HG02852 (cell line): ENCODE measurements around the gene PPP1R18.

ENCODE experiments used
- ATAC-seq: cut with Tn5 transposase; IDR thresholded peaks from one replicate; pipeline ENCODE4 v1.9.1; 2021; ENCODE audit warnings: mild to moderate bottlenecking, moderate library complexity; ENCODE audit not compliant: unreplicated experiment

The PPP1R18 gene

DNA sequence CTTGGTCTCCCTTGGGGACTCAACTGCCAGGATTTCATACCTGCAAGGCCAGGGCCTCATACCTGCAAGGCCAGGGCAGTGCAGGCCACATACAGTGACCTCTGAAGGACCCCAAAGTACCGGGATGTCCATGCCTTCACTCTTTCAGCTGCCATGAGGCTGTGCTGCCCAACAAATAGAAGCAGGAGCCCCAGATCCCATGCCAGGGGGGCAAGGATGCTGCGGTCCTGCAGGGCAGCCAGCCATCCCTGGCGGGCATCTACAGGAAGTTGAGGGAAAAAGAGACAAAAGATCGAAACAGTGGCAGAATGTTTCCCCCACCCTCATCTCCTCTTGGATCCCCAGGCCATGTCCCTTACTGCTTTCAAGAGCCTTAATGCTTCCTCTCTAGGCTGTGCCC lies 3.5 kb upstream of the PPP1R18 start:
- no peak for ATAC-seq

DNA sequence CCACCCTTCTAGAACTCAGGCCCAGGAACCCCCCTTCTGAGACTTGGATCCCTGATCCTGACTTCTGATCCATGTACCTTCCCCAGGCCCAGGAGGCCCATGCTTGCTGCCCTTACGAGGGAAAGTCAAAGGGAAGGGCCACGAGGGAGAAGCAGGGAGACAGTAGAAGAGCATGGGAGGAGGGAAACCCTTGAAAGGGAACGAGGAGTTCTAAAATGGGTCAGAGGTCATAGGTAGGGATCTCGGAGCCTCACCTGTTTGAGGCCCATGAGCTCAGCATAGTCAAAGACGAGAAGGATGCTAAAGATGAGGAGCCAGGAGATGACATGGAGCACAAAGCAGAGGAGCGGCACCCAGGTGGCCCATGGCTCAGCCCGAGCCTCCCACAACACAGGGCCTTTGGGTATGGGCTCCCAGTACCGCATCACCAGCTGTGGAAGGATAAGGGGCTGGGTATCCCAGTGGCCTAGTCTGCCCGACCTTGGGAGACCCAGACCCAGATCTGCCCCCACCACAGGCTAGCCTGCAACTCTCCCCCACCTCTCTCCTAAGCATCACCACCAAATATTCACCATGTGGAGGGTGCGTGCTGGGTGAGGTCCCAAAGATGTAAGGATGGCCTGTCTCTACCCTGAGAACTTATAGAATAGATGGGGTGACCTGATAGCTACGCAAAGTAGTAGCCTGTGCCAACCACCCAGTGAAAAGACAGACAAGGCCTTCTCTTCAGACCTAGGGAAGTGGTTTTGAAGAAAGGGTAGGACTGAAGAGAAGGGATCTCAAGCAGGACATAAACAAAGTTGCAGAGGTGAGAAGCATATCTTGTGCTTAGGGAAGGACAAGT lies 2.8 kb upstream of the PPP1R18 start:
- ATAC-seq, result no peak

DNA sequence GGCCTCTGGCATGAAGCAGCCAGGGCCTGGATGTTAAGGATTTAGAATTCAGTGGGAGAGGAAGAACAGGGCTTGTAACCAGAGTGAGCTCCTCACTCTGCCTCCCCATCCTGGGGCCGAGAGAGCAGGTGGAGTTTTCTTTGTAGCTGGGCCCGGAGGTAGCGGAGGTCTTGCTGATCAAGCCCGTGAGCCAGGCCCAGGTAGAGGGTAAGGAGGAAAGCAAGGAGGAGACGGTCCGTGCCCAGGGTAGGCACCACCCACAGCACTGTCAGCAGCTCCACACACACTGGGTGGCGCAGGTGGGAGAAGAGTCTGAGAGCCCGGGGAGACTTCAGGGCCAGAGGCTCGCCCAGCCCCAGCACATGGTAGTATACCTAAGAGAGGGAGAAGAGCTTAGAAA lies 2.1 kb upstream of the PPP1R18 start:
- no peak for ATAC-seq

DNA sequence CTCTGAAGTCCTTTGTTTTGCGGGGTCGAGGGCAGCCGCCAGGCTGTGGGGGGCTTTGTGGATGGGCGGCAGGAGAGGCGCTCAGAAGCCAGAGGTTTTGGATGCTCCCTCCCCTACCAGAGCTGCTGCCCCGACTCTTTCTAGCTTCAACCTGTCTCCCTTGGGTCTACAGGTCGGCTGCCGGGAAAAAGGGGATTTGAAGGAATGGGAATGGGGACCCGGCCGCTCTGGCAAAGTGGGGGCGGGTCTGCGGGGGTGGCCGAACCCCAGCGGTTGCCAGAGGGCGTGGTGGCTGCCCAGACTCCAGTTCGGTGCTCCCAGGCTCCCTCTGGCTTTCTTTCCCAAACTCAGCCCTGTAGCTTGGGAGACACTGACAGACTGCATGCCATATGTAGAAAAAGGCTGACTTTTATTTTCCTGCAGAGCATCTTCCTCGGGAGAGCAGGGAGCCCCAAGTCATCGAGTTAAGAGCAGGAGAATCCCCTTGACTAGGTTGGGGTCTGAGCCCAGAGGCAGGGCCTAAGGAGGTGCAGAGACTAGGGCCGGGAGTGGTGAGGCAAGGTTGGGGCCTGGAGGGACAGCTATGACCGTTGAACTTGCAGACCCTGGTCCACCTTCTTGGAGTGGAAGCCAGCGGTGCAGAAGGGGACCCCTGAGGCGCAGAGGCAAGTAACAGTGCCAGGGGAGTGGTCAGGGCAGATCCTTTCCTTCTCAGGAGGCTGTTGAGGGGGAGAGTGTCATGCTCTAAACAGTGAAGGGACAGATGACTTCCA lies 1.4 kb upstream of the PPP1R18 start:
- no peak for ATAC-seq

DNA sequence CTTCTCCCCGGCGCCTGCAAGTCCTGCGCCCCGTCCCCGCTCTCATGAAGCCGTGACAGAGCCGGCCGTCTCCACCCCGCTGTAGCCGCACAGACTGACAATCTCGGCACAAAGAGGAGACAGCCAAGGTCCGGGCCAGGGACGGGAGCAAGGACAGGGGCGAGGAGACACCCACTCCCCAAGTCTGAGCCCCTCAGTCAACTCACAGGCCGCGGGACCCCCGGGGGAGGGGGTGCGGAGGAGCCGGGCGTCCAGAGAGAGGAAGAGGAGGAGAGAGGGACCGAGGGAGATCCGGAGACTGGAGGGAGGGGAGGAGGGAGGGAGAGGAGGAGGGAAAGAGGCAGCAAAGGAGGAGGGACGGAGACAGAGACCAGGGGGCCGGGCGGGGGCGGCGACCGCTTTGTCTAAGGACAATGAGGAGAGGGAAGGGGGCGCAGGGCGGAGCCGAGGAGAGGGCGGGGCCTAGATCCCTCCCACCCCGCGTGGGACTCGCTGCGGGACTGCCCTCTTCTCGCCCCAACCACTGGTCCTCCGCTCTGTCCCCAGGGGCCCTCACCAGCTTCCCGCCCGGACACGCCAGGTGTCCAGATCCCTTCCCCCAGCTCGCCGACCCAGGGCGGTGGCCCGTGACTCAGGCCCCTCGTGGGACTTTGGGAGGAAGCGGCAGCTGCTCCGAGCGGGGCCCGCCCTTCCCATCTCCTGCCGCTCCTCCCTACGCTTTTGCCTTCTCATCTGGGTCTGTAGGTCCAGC lies 638 bp upstream of the PPP1R18 start:
- ATAC-seq, result peak; percentile 40

DNA sequence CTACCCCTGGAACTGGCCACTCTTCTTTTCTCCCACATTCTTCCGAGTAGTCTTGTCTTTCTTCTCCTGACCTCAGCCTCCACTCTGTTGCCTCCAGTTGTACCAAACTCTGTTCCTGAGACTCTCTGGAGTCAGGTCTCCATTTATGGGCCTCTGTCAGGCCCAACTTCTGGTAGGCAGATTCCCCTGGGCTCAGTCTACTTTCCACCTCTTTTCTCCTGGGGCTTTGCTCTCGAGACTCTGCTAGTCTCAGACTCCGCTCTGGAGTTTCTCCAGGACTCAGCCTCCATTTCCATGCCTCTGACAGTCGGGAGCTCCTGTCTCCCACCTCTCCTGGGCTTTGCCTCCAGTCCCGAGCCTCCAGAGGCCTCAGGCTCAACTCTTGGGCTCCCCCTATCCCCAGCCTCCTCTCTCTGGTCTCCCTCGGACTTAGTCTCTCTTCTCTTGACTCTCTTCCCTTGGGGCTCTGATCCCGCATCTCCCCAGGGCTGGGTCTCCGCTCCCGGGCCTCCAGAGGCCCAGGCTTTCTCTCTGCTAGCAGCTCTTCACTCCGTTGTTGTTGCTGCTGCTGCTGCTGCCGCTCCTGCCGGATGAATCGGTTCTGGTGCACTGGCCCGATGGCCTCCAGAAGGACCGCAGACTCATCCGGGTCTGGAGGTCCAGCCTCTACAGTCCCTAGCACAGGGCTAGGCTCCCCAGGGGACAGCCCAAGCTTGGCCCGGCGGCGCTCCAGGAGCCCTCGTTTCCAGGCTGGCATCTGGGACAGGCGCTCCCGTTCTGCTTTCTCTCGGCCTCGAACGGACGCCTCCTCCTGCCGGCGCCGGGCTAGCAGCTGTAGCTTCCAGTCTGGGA lies 1.1 kb downstream of the PPP1R18 start:
- ATAC-seq, result no peak

DNA sequence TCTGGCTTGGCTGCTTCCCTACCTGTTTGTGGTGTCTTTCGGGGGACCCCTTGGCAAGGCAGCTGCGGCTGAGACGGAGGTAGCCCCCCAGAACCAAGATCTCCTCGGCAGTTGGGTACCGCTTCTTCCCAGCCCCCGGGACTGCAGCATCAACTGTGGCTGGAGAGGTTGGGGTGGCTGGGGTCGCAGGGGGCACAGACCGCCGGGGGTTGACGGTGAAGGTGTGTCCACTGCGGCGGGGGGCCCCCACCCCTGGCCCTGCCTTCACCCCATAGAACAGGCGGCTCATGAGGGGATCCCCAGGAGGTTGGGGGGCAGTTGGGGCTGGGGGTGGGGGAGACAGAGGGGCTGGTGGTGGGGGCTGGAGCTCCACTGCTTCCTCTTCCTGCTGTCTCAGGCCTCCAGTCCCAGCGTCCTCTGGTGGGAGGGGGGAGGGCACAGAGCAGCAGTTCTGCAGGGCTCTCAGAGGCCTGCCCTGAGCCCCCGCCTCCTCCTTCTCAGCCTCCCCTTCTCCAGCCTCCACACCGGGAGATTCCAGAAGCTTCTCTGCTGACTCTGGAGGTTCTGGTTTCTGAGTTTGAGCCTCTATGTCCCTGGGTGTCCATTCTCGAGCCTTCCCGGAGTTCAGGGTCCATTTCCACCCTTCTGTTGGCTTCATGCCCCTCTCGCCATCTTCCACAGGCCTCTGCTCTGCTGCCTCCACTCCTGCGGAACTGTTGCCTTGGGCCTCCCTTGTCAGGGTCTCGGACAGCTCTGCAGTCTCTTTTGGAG lies 1.9 kb downstream of the PPP1R18 start:
- no peak for ATAC-seq

DNA sequence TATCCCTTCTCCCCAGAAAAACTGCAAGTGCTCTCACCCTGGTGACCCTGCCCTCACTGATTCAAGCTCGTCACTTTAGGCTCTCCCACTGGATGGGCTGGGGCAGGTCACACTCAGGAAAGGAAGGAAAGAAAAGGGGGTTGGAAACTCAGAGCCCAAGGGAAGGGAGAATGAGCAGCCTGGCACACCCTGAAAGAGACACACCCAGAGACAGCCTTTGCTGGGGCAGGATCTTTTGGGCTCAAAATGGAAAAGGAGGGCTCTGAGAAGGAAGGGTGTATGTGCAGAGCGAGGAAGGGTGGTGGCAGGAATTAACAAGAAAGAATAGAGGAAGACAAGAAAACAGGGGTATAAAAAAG lies 2.5 kb downstream of the PPP1R18 start:
- ATAC-seq, result no peak

DNA sequence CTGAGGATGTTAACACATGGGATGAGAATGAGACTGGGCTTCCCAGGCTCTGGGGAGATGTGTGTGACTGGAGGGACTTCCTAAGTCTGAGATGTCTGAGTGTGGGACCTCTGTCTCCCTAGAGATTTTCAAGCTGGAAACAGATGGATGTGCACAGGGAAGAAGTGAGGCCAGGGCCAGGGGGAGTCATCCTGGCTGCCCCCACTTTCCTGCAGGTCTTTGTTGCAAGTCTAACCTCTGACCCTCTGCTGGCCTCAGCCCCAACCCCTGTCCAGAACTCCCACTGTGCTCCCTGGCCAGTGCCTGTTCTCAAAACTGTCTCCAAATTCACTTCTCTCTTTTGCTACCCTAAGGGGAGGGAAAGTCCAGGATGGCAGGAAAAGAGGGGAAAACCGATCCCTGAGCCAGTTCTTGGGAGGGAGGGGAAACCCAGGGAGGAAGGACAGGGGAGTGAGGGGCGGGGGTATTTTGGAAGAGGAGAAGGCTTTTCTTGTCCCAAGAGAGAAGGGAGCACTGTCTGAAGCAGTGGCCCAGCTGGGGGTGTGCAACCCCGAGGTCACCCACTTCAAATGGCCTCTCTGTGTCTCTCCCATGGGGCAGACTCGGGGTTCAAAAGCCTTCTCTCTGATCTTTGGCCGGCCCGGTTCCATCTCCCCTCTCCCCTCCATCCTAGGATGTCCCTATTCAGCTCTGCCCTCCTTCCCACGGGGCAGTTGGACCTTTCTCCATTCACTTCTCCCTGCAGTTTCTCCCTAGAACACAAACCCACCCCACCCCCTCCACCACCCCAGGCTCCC lies 3.1 kb downstream of the PPP1R18 start:
- ATAC-seq, result no peak

DNA sequence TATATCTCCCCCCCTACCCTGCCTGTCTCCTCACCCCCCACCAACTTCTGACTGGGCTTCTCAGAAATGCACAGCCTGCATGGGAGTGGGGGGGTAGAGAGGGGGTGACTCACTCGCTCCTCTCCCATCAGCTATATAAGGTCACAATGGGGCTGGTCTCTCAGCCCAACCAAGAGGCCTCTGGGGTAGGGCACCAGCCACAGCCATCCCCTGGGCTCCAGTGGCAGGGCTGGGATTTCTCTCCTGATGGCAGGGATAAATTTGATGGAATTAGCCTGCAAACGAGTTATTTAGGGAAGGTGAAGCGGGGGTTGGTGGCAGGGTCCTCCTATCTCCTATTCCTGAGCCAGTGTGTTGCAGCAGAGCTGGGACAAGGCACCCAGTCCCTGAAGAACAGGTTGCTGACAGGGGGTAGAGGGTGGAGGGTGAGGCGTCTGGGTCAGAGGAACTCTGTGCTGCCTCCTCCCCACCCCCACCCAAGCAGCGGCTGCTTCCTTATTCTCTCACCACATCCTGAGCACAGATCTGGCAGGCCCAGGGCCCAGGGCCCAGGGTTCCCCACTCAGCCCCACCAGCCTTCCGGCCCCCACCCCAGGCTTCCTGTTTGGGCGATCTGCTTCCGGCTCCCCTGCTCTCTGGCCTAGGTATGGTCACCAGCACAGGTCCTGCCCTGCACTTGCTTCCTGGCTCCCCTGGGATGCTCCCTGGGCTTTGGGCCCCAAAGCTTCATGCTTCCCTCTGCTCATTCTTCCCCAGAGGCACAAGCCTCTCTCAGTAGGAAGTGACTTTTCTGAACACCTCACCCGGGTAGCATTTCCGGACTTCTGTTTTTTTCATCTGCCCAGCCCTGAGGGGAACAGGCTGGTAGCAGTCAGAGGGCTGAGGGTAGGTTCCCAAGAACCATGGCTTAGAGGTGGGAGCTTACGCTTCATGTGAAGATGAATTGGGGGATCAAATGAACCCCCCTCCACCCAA lies 4.0 kb downstream of the PPP1R18 start:
- peak; percentile 36 for ATAC-seq

DNA sequence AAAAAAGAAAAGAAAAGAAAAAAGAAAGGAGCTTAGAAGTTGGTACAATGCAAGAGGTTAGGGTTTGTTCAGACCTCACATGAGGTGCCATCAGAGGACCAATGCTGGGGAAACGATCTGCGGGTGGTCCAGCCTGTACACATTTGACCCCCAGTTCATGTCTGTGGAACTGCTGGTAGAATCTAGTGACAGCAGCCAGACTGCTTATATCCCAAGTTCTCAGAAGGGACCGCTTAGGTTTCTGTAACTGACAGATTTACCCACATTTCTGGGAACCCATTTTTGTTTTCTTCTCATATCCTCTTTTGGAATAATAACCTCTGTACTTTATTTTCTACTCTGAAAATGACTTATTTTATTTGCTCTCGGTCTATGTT lies 4.7 kb downstream of the PPP1R18 start:
- no peak for ATAC-seq

DNA sequence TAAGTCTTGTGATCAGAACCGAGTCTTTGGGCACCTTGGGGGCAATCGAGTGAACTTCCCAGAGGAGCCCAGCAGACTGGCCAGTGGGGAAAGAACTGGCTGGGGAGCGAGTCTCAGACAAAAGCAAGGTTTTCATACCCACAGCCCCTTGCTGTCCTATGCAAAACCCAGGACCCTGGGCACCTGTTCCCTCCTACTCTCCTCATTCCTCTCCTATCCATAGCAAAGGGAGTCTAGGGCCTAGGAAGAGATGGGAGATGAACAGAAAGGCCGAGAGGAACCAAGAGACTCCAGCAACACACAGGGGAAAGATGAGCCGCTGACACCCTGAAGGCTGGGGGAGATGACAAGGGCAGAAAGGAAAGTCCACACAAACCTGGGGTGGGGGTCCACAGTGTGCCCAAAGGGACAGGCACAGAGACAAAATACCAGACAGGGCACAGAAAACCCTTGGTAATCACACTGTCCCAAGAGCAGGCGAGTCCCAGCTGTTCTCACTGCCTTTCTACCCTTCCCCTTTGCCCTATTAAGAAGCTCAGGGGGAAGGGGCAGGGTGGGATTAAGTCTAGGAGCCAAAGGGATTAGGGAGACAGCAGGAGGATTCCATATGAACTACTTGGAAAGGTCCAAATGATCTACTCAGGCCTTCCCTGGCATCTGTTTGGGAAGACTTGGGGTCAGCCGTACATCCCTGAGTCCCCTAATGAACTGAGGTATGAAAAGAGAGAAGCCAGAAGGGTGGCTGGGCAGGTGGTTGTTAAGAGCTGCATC lies 6.5 kb downstream of the PPP1R18 start:
- ATAC-seq, result no peak

DNA sequence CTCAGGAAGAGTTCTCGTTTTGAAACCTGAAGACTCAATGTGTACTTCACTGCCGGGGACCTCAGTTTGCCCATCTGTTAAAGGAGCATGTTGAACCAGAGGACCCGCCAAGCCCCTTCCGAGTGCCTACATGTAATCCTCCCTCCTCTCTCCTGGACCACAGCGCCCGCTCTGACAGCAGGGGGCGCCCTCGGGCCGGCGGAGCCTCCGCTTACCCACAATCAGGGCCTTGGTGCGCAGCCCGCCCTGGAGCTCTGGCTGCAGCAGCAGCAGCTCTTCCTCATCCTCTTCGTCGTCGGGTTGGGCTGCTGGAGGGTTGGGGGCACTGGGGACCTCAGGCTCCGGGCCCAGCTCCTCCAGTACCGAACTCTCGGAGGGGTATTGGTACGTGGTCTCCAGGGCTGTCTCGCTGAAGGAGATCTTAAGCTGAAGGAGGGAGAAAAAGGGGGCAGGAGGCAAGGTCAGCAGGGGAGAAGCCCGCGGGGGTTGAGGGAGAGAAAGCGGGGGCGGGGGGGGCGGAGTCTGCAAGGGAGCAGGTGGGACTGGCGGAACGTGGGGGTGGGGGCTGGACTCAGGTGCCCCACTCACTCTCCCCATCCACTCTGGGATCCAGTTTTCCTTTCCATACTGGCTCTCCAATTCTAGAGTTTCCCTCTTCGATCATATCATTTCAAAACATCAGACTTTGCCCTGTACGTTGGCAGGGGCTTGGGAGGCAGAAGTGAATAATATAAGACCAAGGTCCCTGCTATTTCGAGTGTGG lies 7.3 kb downstream of the PPP1R18 start:
- no peak for ATAC-seq

DNA sequence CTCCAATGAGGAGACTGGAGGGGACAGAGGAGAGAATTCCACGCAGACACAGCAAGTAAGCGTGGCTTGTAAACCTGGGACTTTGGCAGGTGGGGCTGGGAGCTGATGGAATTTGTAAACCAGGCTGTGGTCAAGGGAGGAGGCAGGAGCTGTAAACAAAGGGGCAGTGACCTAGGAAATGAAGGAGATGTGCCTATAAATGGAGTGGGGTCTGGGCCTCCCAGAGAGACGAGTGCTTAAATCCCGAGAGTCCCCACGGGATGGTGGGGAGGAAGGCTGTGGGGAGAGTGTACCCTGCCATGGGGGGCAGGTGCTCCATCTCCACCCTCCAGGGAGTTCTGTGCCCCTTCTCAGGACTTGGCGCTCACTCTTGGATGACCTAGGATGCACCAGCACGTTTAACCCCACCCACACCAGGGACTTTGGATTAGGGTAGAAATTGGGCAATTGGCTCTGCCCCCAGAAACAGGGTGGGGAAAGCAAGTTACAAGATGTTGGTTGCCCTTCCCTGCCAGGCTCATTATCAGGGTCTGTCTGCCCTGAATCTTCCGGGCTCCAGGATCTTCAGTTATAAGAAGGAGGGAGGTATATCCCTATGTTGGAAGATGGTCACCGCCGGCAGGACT lies 9.7 kb downstream of the PPP1R18 start:
- ATAC-seq, result no peak

DNA sequence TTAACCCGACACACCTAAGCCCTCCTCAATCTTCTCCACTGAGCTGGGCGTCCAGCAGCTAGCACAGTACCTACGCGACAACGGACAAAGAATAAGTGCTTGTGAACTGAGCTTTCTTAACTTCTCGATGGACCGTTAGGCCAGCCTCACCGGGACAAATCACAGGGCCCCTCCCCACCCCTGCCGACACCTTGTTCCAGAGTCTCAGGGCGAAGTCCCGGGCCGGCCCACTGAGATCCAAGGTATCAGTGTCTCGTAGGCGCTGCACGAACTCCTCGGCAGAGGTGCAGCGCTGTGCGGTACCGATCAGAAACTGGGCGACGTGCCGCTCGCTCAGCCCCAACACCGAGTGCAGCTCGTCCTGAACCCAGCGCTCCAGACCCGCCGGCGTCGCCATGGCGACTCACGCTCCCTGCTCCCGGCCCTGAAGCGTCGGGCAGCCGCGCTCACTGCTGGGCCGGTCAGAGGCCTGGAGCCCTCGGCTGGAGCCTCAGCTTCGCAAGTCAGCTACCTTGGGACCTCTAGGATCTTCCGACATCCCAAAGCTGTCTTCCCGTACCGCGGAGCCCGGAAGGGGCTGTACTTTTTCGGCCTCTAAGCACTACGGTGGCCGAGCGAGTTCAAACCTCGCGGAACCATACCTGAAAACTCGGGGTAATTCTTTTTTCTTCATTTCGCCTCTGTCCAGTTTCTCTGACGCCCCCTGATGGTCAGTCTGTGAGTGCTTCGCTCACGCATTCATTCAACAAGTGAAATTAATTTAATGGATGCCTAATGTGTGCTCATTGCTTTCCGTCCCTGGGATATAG lies 13.8 kb downstream of the PPP1R18 start, which contains the start of gene DHX16:
Gene DHX16, minus strand, starts transcription at position 562 of the 809 bp plus-strand sequence. Its CDS starts 165 bp downstream, at position 397.
- ATAC-seq, result no peak
